Activated T-helper 1 cell treated with anti-CD3 and anti-CD28 coated beads, Interleukin-2, amount 50 U/mL, for 16 hours (primary cell): ENCODE data around the gene TOLLIP.
"Not testable (repeated sequence)": the region's sequence is repeated elsewhere in the genome, so short reads cannot be mapped to it uniquely, and the experiment has no call there.

Source experiments
- DNase-seq, 2 donors: peaks; one replicate each; pipeline ENCODE4 v3.0.0-alpha.2; 2020; ENCODE audit warnings: low read depth in 1 of 2, low spot score in 1 of 2

Gene TOLLIP

GRCh38 chr11:1252371-1253102 is 56.9 kb downstream of the TOLLIP start:
- DNase-seq: no peak

GRCh38 chr11:1251236-1251770 is 58.1 kb downstream of the TOLLIP start:
- DNase-seq: no peak

GRCh38 chr11:1250411-1250810 is 59.0 kb downstream of the TOLLIP start:
- DNase-seq: not testable (repeated sequence)

GRCh38 chr11:1248951-1249350 is 60.5 kb downstream of the TOLLIP start:
- not testable (repeated sequence) for DNase-seq

- not testable (repeated sequence) for DNase-seq
These were observed 62.4 kb downstream of the TOLLIP start for GRCh38 chr11:1247026-1247425.

GRCh38 chr11:1246301-1246700 is 63.1 kb downstream of the TOLLIP start:
- DNase-seq: not testable (repeated sequence)

- DNase-seq: not testable (repeated sequence)
These were observed 63.7 kb downstream of the TOLLIP start for GRCh38 chr11:1245717-1246116.

GRCh38 chr11:1244557-1244956 is 64.9 kb downstream of the TOLLIP start:
- not testable (repeated sequence) for DNase-seq

- not testable (repeated sequence) for DNase-seq
These were observed 65.9 kb downstream of the TOLLIP start for GRCh38 chr11:1243521-1243920.

GRCh38 chr11:1242751-1243150 is 66.7 kb downstream of the TOLLIP start:
- not testable (repeated sequence) for DNase-seq

- DNase-seq: no peak
These were observed 67.1 kb downstream of the TOLLIP start for GRCh38 chr11:1242289-1242688.

- DNase-seq: no peak
These were observed 67.7 kb downstream of the TOLLIP start for GRCh38 chr11:1241706-1242105.

- no peak for DNase-seq
These were observed 68.7 kb downstream of the TOLLIP start for GRCh38 chr11:1240771-1241170.

- DNase-seq: no peak
These were observed 69.7 kb downstream of the TOLLIP start for GRCh38 chr11:1239596-1240205.

- DNase-seq: no peak
These were observed 70.5 kb downstream of the TOLLIP start for GRCh38 chr11:1238767-1239595.

GRCh38 chr11:1237851-1238250 is 71.6 kb downstream of the TOLLIP start:
- no peak for DNase-seq

- DNase-seq: no peak
These were observed 72.3 kb downstream of the TOLLIP start for GRCh38 chr11:1237128-1237580.

GRCh38 chr11:1236316-1237127 is 72.9 kb downstream of the TOLLIP start:
- no peak for DNase-seq

GRCh38 chr11:1235901-1236315 is 73.5 kb downstream of the TOLLIP start:
- DNase-seq: no peak

- DNase-seq: no peak
These were observed 74.0 kb downstream of the TOLLIP start for GRCh38 chr11:1235306-1235900.
